IMR-90 (cell line): ENCODE data around the gene YES1. TPM values are rescaled to one million over a fixed set of nuclear protein-coding genes. Genes with fewer than 3 reads are reported as not detected.

Source experiments
- ATAC-seq: fragments of 200-7000 bp; cut with Tn5 transposase; 2 replicates; pipeline ENCODE4 v1.9.1; 2020; ENCODE audit warnings: low read depth, mild to moderate bottlenecking, moderate library complexity
- BruUV-seq: library from RNA; stranded (reverse); fragments of 400-500 nt; replicated peaks from 2 replicates; lab custom pipeline; 2021; lab: Mats Ljungman, UMichigan
- CTCF ChIA-PET: fragments of 300-600 bp; formaldehyde crosslinking; extraction: SDS; loops from one replicate; lab custom pipeline; 2021; ENCODE audit warnings: antibody characterized with exemption; lab: Yijun Ruan, JAX
- POLR2A ChIA-PET: fragments of 300-600 bp; sonication (Branson Sonifier 250); formaldehyde crosslinking; loops from one replicate; lab custom pipeline; 2022; ENCODE audit warnings: antibody characterized with exemption; ENCODE audit not compliant: unreplicated experiment; lab: Charles Lee
- DNase-seq: peaks from one replicate; pipeline ENCODE4 v3.0.0; 2013
- H2AFZ ChIP-seq: replicated peaks from 2 replicates; pipeline ENCODE3; 2013; ENCODE audit warnings: low read length, mild to moderate bottlenecking; ENCODE audit not compliant: poor library complexity
- H2AK5ac ChIP-seq: 2 replicates; pipeline ENCODE4 v1.6.1; 2013; ENCODE audit warnings: low read depth, low read length, inconsistent platforms
- H2AK9ac ChIP-seq: replicated peaks from 2 replicates; pipeline ENCODE3; 2013; ENCODE audit warnings: mild to moderate bottlenecking, low read depth, low read length, moderate library complexity; ENCODE audit not compliant: poor library complexity
- H2BK120ac ChIP-seq: 2 replicates; pipeline ENCODE4 v1.6.1; 2013; ENCODE audit warnings: low read depth, low read length, inconsistent platforms
- H2BK15ac ChIP-seq: 3 replicates; pipeline ENCODE4 v1.6.1; 2013; ENCODE audit warnings: low read depth, low read length, inconsistent platforms
- H2BK20ac ChIP-seq: 2 replicates; pipeline ENCODE4 v1.6.1; 2013; ENCODE audit warnings: low read depth, mild to moderate bottlenecking, inconsistent platforms, low read length, moderate library complexity
- H2BK5ac ChIP-seq: 2 replicates; pipeline ENCODE4 v1.6.1; 2013; ENCODE audit warnings: mild to moderate bottlenecking, low read depth, low read length, inconsistent platforms; ENCODE audit not compliant: poor library complexity, severe bottlenecking
- H3K14ac ChIP-seq: replicated peaks from 2 replicates; pipeline ENCODE4 v1.6.1; 2013; ENCODE audit warnings: low read depth, low read length, inconsistent platforms
- H3K18ac ChIP-seq: 2 replicates; pipeline ENCODE4 v1.6.1; 2013; ENCODE audit warnings: low read depth, low read length, control low read depth
- H3K23ac ChIP-seq: 2 replicates; pipeline ENCODE4 v1.6.1; 2013; ENCODE audit warnings: low read depth, low read length, inconsistent platforms
- H3K27ac ChIP-seq: 2 replicates; pipeline ENCODE4 v1.5.1; 2013; ENCODE audit warnings: mild to moderate bottlenecking, control low read depth, low read length; ENCODE audit not compliant: insufficient read depth
- H3K27me3 ChIP-seq: 2 replicates; pipeline ENCODE4 v1.6.1; 2013; ENCODE audit warnings: low read length; ENCODE audit not compliant: control insufficient read depth, insufficient read depth
- H3K36me3 ChIP-seq: 2 replicates; pipeline ENCODE4 v1.6.1; 2013; ENCODE audit warnings: low read length, mixed read lengths; ENCODE audit not compliant: control insufficient read depth, insufficient read depth
- H3K4ac ChIP-seq: 2 replicates; pipeline ENCODE4 v1.6.1; 2013; ENCODE audit warnings: low read depth, low read length, inconsistent platforms
- H3K4me1 ChIP-seq: 2 replicates; pipeline ENCODE4 v1.6.1; 2013; ENCODE audit warnings: low read length, mixed read lengths; ENCODE audit not compliant: control insufficient read depth, insufficient read depth
- H3K4me2 ChIP-seq: 2 replicates; pipeline ENCODE4 v1.6.1; 2013; ENCODE audit warnings: low read depth, mild to moderate bottlenecking, control low read depth, low read length, moderate library complexity
- H3K4me3 ChIP-seq: 2 replicates; pipeline ENCODE4 v1.5.1; 2013; ENCODE audit warnings: low read depth, mild to moderate bottlenecking, control low read depth, low read length, moderate library complexity; ENCODE audit not compliant: insufficient read depth
- H3K56ac ChIP-seq: 2 replicates; pipeline ENCODE4 v1.6.1; 2013; ENCODE audit warnings: low read length, inconsistent platforms; ENCODE audit not compliant: insufficient read depth; ENCODE audit errors: extremely low read depth
- H3K79me1 ChIP-seq, 2 experiments: 2 replicates each; pipeline ENCODE4 v1.6.1; 2013; ENCODE audit warnings: low read length in 2 of 2, inconsistent platforms in 1 of 2, low read depth in 1 of 2
- H3K9ac ChIP-seq: 2 replicates; pipeline ENCODE4 v1.6.1; 2013; ENCODE audit warnings: low read depth, low read length, control low read depth
- H3K9me1 ChIP-seq: 2 replicates; pipeline ENCODE4 v1.6.1; 2013; ENCODE audit warnings: low read length, inconsistent platforms; ENCODE audit not compliant: insufficient read depth
- H3K9me3 ChIP-seq: 2 replicates; pipeline ENCODE4 v1.6.1; 2013; ENCODE audit warnings: low read length; ENCODE audit not compliant: control insufficient read depth, insufficient read depth
- H4K20me1 ChIP-seq: 2 replicates; pipeline ENCODE4 v1.6.1; 2013; ENCODE audit warnings: low read length, inconsistent platforms; ENCODE audit not compliant: insufficient read depth
- H4K5ac ChIP-seq: 2 replicates; pipeline ENCODE4 v1.6.1; 2013; ENCODE audit warnings: mild to moderate bottlenecking, low read depth, low read length, control low read depth
- H4K8ac ChIP-seq, 2 experiments: 2 replicates each; pipeline ENCODE4 v1.6.1; 2013; ENCODE audit warnings: low read depth in 2 of 2, low read length in 2 of 2, control low read depth in 1 of 2, inconsistent platforms in 1 of 2
- H4K91ac ChIP-seq: 2 replicates; pipeline ENCODE4 v1.6.1; 2013; ENCODE audit warnings: low read depth, low read length, inconsistent platforms; ENCODE audit not compliant: insufficient read depth
- BHLHE40 ChIP-seq: fragments of 150-350 bp; IDR thresholded peaks from 2 replicates; pipeline ENCODE4 v1.6.1; 2016; ENCODE audit warnings: mild to moderate bottlenecking, low read depth, low read length
- CEBPB ChIP-seq: IDR thresholded peaks from 2 replicates; pipeline ENCODE4 v1.6.1; 2012; ENCODE audit warnings: low read depth, low read length, improper control_type of control experiment
- CHD1 ChIP-seq: IDR thresholded peaks from 2 replicates; pipeline ENCODE4 v1.6.1; 2012; ENCODE audit warnings: low read depth, low read length, improper control_type of control experiment
- MAZ ChIP-seq: IDR thresholded peaks from 2 replicates; pipeline ENCODE4 v1.6.1; 2012; ENCODE audit warnings: low read depth, mild to moderate bottlenecking, low read length, improper control_type of control experiment, moderate library complexity, borderline replicate concordance
- MXI1 ChIP-seq: IDR thresholded peaks from 2 replicates; pipeline ENCODE4 v1.6.1; 2012; ENCODE audit warnings: low read depth, mild to moderate bottlenecking, low read length, moderate library complexity, borderline replicate concordance
- NFE2L2 ChIP-seq: fragments of 150-350 bp; IDR thresholded peaks from 2 replicates; pipeline ENCODE4 v1.6.1; 2016; ENCODE audit warnings: low read depth, mild to moderate bottlenecking, low read length
- POLR2A ChIP-seq: IDR thresholded peaks from 2 replicates; pipeline ENCODE4 v1.6.1; 2012; ENCODE audit warnings: mild to moderate bottlenecking, low read depth, low read length
- WGBS, 2 experiments: methylation state at CpG; one replicate each; pipeline versions ENCODE4 v1.1.5 to v1.1.7; 2013; ENCODE audit warnings: missing lambda C conversion rate in 2 of 2; ENCODE audit not compliant: insufficient read length in 1 of 2; ENCODE audit errors: extremely low coverage in 2 of 2; 5-methylcytosine and 5-hydroxymethylcytosine counted together
- dilution Hi-C: fragments of 300-500 bp; cut with HindIII; formaldehyde crosslinking; loops from one replicate; pipeline ENCODE4 v1.14.3; 2018; ENCODE audit warnings: low sequenced_read_pairs; ENCODE audit not compliant: unreplicated experiment
- in situ Hi-C: fragments of 300-500 bp; cut with MboI; formaldehyde crosslinking; loops from 3 replicates; pipeline ENCODE4 v1.14.3; 2019; ENCODE audit warnings: low sequenced_read_pairs, inconsistent platforms, mixed read lengths
- intact Hi-C: fragments of 100-400 bp; cut with micrococcal nuclease; formaldehyde crosslinking; loops from 2 replicates; pipeline ENCODE4 v1.10.0; 2022
- polyA plus RNA-seq, 3 experiments: library from polyadenylated mRNA; depleted of rRNA; stranded (reverse); fragments of >200 nt; gene quantifications; 2 replicates each; pipeline ENCODE4 v1.2.3, GENCODE V29; 2012; ENCODE audit warnings: low replicate concordance in 1 of 3
- total RNA-seq: library from RNA; depleted of rRNA; stranded (reverse); fragments of >200 nt; gene quantifications from 2 replicates; pipeline ENCODE4 v1.2.3, GENCODE V29; 2012

The YES1 gene
- total and polyA plus RNA-seq, 2 of the 4 experiments (the other 2 are of a cell fraction) = 16.7 to 62.0 TPM

GRCh38 chr18:805008-805754 lies 6.9 kb downstream of the YES1 start:
- Histone ChIP-seq H3K27me3 (no peaks in the 10 kb centered on the region), H3K23ac (no peak overlapping the region), H2BK15ac (no peak overlapping the region), H3K9ac (no peak overlapping the region), H3K4me1 (peaks cover 1% of the 10 kb centered on the region; the same call in 1 of the 2 replicates), H2BK120ac (no peak overlapping the region), H4K20me1 (peaks cover 23% of the 10 kb centered on the region), H4K5ac (no peak overlapping the region), H3K14ac (no peak overlapping the region), H3K27ac (no peak overlapping the region), H3K36me3 (no peaks in the 10 kb centered on the region), H2BK5ac (no peak overlapping the region), H2AK5ac (no peak overlapping the region), H3K9me1 (no peaks in the 10 kb centered on the region), H2AFZ (no peak overlapping the region), H3K79me1 (peaks cover 10 to 24% of the 10 kb centered on the region in 2 experiments; a peak in 3 of 4 replicates), H3K56ac (no peak overlapping the region), H2AK9ac (no peak overlapping the region), H4K91ac (no peak overlapping the region), H3K4me2 (peak overlapping the region; percentile 69), H3K18ac (no peak overlapping the region), H4K8ac (no peak overlapping the region), H3K4me3 (no peak overlapping the region), H3K4ac (no peak overlapping the region), H3K9me3 (no peaks in the 10 kb centered on the region), H2BK20ac (no peak overlapping the region)
- in situ Hi-C loops (no loop called here), intact Hi-C loops (no loop called here), dilution Hi-C loops (no loop called here)
- no TSS peak for BruUV-seq
- CTCF ChIA-PET = no interaction called here
- no CpG with 5 or more reads among the region's 5 CpGs for WGBS, 2 experiments
- POLR2A ChIA-PET = no interaction called here
- TF ChIP-seq NFE2L2 (no peak), MXI1 (no peak), CEBPB (no peak), MAZ (no peak), BHLHE40 (no peak), CHD1 (no peak), POLR2A (no peak)
- DNase-seq (no peak), ATAC-seq (no peak)
